Tibial nerve (tissue), 4 donors: ENCODE data around the gene MYO3B.

Experiments
- CTCF ChIP-seq, 5 experiments: fragments of 200-600 bp in 3 of 5; fragments of 450-650 bp in 2 of 5; sonication (generic) in 3 of 5; IDR thresholded peaks; one replicate each; pipeline ENCODE4 v1.5.1; 2016 to 2019; ENCODE audit warnings: antibody characterized with exemption in 5 of 5, mild to moderate bottlenecking in 3 of 5, moderate library complexity in 2 of 5
- EP300 ChIP-seq, 2 donors: sonication (generic); formaldehyde crosslinking; IDR thresholded peaks; one replicate each; pipeline ENCODE4 v1.6.1; 2017; ENCODE audit warnings: antibody characterized with exemption in 2 of 2, mild to moderate bottlenecking in 1 of 2
- POLR2A ChIP-seq, 2 donors: fragments of 450-650 bp; IDR thresholded peaks; one replicate each; pipeline ENCODE4 v1.6.1; 2017; ENCODE audit warnings: antibody characterized with exemption in 2 of 2, mild to moderate bottlenecking in 2 of 2, moderate library complexity in 2 of 2

GRCh38 chr2:170244555-170244954 is 66.6 kb downstream of the MYO3B start:
- TF ChIP-seq CTCF (IDR thresholded peaks at IDR 0.05) (no peak), EP300 (IDR thresholded peaks at IDR 0.05) (no peak), POLR2A (IDR thresholded peaks at IDR 0.05) (no peak)
